Lung (tissue), 12 donors: ENCODE measurements around the gene JAG2. TPM values are rescaled to one million over a fixed set of nuclear protein-coding genes. Genes with fewer than 3 reads are reported as not detected.

Experiments used
- ATAC-seq: fragments of 200-7000 bp; cut with Tn5 transposase; one replicate; pipeline ENCODE4 v1.9.1; 2020; ENCODE audit warnings: moderate number of reproducible peaks; ENCODE audit not compliant: insufficient read depth, low FRiP score
- DNase-seq, 3 donors: peaks; one replicate each; pipeline ENCODE4 v3.0.0-alpha.2; 2013 to 2017
- H3K27ac ChIP-seq, 2 donors: one replicate each; pipeline ENCODE4 v1.5.1; 2013; ENCODE audit warnings: mild to moderate bottlenecking in 2 of 2, moderate library complexity in 2 of 2, control low read depth in 1 of 2, inconsistent platforms in 1 of 2, low read depth in 1 of 2, low read length in 1 of 2
- H3K27me3 ChIP-seq, 3 donors: one replicate each; pipeline ENCODE4 v1.5.1; 2013; ENCODE audit warnings: low read length in 2 of 3; ENCODE audit not compliant: control insufficient read depth in 3 of 3, insufficient read depth in 3 of 3
- H3K36me3 ChIP-seq, 4 donors: one replicate each; pipeline ENCODE4 v1.5.1; 2013; ENCODE audit warnings: low read length in 4 of 4, mild to moderate bottlenecking in 1 of 4, moderate library complexity in 1 of 4; ENCODE audit not compliant: control insufficient read depth in 4 of 4, insufficient read depth in 4 of 4
- H3K4me1 ChIP-seq, 5 donors: one replicate each; pipeline ENCODE4 v1.5.1; 2013; ENCODE audit warnings: low read length in 5 of 5, mild to moderate bottlenecking in 2 of 5, moderate library complexity in 1 of 5; ENCODE audit not compliant: control insufficient read depth in 5 of 5, insufficient read depth in 5 of 5
- H3K4me3 ChIP-seq: one replicate; pipeline ENCODE4 v1.5.1; 2013; ENCODE audit warnings: mild to moderate bottlenecking, control low read depth, moderate library complexity
- H3K9ac ChIP-seq, 2 donors: one replicate each; pipeline ENCODE4 v1.5.1; 2013; ENCODE audit warnings: low read length in 2 of 2, control low read depth in 1 of 2; ENCODE audit not compliant: insufficient read depth in 1 of 2
- H3K9me3 ChIP-seq, 4 donors: one replicate each; pipeline ENCODE4 v1.5.1; 2013; ENCODE audit warnings: low read length in 3 of 4, mild to moderate bottlenecking in 1 of 4, moderate library complexity in 1 of 4; ENCODE audit not compliant: control insufficient read depth in 4 of 4, insufficient read depth in 3 of 4
- CTCF ChIP-seq: IDR thresholded peaks from 2 replicates; pipeline ENCODE4 v1.5.1; 2012; ENCODE audit warnings: mild to moderate bottlenecking; ENCODE audit errors: control extremely low read depth, extremely low read depth
- WGBS, 2 donors: extraction: QIAGEN DNeasy Blood & Tissue Kit; methylation state at CpG; one replicate each; pipeline ENCODE4 v1.1.7; 2013; 5-methylcytosine and 5-hydroxymethylcytosine counted together
- polyA plus RNA-seq, 2 donors: library from polyadenylated mRNA; stranded (reverse); fragments of 200-250 nt; gene quantifications; one replicate each; pipeline ENCODE4 v1.2.1, GENCODE V29; 2013
- total RNA-seq, 2 donors: library from RNA; depleted of rRNA in 1 of 2; stranded (reverse); fragments of >200 nt in 1 of 2; gene quantifications; one replicate each; pipeline ENCODE4 v1.2.1, GENCODE V29; 2014 to 2021
- donor health status: control.
- donor health status: control.
- donor health status: Bipolar disorder and iron deficiency.
- donor health status: healthy.
- donor health status: DM: yes; HTN: yes; CAD: no.

Gene JAG2
- total and polyA plus RNA-seq, 4 donors: 14.1 to 35.1 (median 27.8) TPM

GRCh38 chr14:105155071-105155651 is 13.4 kb downstream of the JAG2 start:
- Histone ChIP-seq H3K27me3 (no peaks in the 10 kb centered on the region), H3K36me3 (peaks cover 0 to 13% (median 0%) of the 10 kb centered on the region in 4 donors), H3K9ac (no peak overlapping the region), H3K4me3 (no peak overlapping the region), H3K4me1 (peaks cover 0 to 10% (median 0%) of the 10 kb centered on the region in 5 donors), H3K9me3 (no peaks in the 10 kb centered on the region), H3K27ac (no peak overlapping the region)
- ATAC-seq: no peak
- DNase-seq: no peak
- 89 to 93% methylated on average over 24 of the region's 24 CpGs for WGBS, 2 donors
- TF ChIP-seq CTCF: no peak

GRCh38 chr14:105154476-105154871 is 14.1 kb downstream of the JAG2 start:
- H3K9me3 ChIP-seq: no peaks in the 10 kb centered on the region

GRCh38 chr14:105153739-105154475 is 14.7 kb downstream of the JAG2 start:
- ATAC-seq (no peak), DNase-seq (no peak)
- Histone ChIP-seq H3K27me3 (no peaks in the 10 kb centered on the region), H3K9ac (no peak overlapping the region), H3K36me3 (peaks cover 0 to 16% (median 0%) of the 10 kb centered on the region in 4 donors), H3K27ac (peak overlapping the region; percentile 11 to 21), H3K9me3 (no peaks in the 10 kb centered on the region), H3K4me3 (no peak overlapping the region), H3K4me1 (peaks cover 0 to 10% (median 0%) of the 10 kb centered on the region in 5 donors)
- no peak for TF ChIP-seq CTCF
- WGBS, 2 donors: 87 to 89% methylated on average over 25 to 26 of the region's 26 CpGs

More at GRCh38 chr14:105154476-105154871, 14.1 kb downstream of the JAG2 start:
- Histone ChIP-seq H3K27me3 (no peaks in the 10 kb centered on the region), H3K9ac (no peak overlapping the region), H3K4me1 (peaks cover 0 to 10% (median 0%) of the 10 kb centered on the region in 5 donors), H3K27ac (peak overlapping the region in 1 of 2 donors; percentile 2), H3K4me3 (no peak overlapping the region), H3K36me3 (peaks cover 0 to 14% (median 0%) of the 10 kb centered on the region in 4 donors)
- 78 to 84% methylated on average over 12 of the region's 12 CpGs for WGBS, 2 donors
- ATAC-seq: no peak
- no peak for DNase-seq
- TF ChIP-seq CTCF: no peak
